Lower leg skin (tissue), 4 donors: Measurements from ENCODE around the gene ZNF621. TPM values are rescaled to one million over a fixed set of nuclear protein-coding genes. Genes with fewer than 3 reads are reported as not detected.

Source experiments
- DNase-seq, 2 donors: peaks; one replicate each; pipeline ENCODE4 v3.0.0-alpha.2; 2019; ENCODE audit warnings: low spot score in 2 of 2
- H3K4me3 ChIP-seq: fragments of 200-600 bp; sonication (generic); 2 replicates; pipeline ENCODE4 v1.5.1; 2017; ENCODE audit warnings: mild to moderate bottlenecking, low read depth; ENCODE audit not compliant: poor library complexity, severe bottlenecking
- CTCF ChIP-seq, 3 donors: fragments of 450-650 bp; IDR thresholded peaks; one replicate each; pipeline ENCODE4 v1.5.1; 2016; ENCODE audit warnings: antibody characterized with exemption in 3 of 3, mild to moderate bottlenecking in 3 of 3, moderate library complexity in 2 of 3
- POLR2A ChIP-seq, 2 donors: fragments of 450-650 bp; IDR thresholded peaks; one replicate each; pipeline ENCODE4 v1.6.1; 2016 to 2017; ENCODE audit warnings: antibody characterized with exemption in 2 of 2, mild to moderate bottlenecking in 1 of 2, moderate library complexity in 1 of 2
- WGBS, 2 donors: methylation state at CpG; one replicate each; pipeline ENCODE4 v1.1.5; 2018; 5-methylcytosine and 5-hydroxymethylcytosine counted together
- intact Hi-C: fragments of 100-400 bp; cut with DNase I; formaldehyde crosslinking; loops from one replicate; pipeline ENCODE4 v1.15.0; 2023; ENCODE audit warnings: low total_unique reads
- total RNA-seq, 4 donors: library from RNA; depleted of rRNA; stranded (reverse); fragments of >200 nt; gene quantifications; one replicate each; pipeline ENCODE4 v1.1.0, GENCODE V29; 2016

Gene ZNF621
- total RNA-seq, 4 donors from 2014 or later = 7.8 to 13.9 (median 12.6) TPM

- WGBS, 2 donors = 81 to 95% methylated on average over 3 of the region's 3 CpGs
- no peak for TF ChIP-seq CTCF (IDR thresholded peaks at IDR 0.05)
- intact Hi-C loops = no loop called here
- no peak for DNase-seq
- no peak overlapping the region for H3K4me3 ChIP-seq
Observed at GRCh38 chr3:40521254-40521653, 3.5 kb upstream of the ZNF621 start.

- DNase-seq = no peak
- 40% methylated on average over 2 of the region's 2 CpGs for WGBS, 2 donors
- TF ChIP-seq POLR2A (IDR thresholded peaks at IDR 0.05) (no peak), CTCF (IDR thresholded peaks at IDR 0.05) (no peak)
- intact Hi-C loops = no loop called here
- H3K4me3 ChIP-seq = no peak overlapping the region
Observed at GRCh38 chr3:40523781-40524180, 979 bp upstream of the ZNF621 start.

- DNase-seq = no peak
- 17 to 23% methylated on average over 5 of the region's 5 CpGs for WGBS, 2 donors
- TF ChIP-seq CTCF (IDR thresholded peaks at IDR 0.05) (no peak), POLR2A (IDR thresholded peaks at IDR 0.05) (no peak)
- intact Hi-C loops = no loop called here
- H3K4me3 ChIP-seq = peak overlapping the region; percentile 86
Observed at GRCh38 chr3:40524222-40524567, 565 bp upstream of the ZNF621 start.

GRCh38 chr3:40528426-40528825 lies 3.7 kb downstream of the ZNF621 start:
- no peak for TF ChIP-seq CTCF (IDR thresholded peaks at IDR 0.05)
- no peak for TF ChIP-seq POLR2A (IDR thresholded peaks at IDR 0.05)
- DNase-seq = no peak
- WGBS, 2 donors = 93 to 94% methylated on average over 3 of the region's 3 CpGs
- no peak overlapping the region for H3K4me3 ChIP-seq
- intact Hi-C loops = no loop called here

- H3K4me3 ChIP-seq = no peak overlapping the region
- no peak for DNase-seq
- TF ChIP-seq POLR2A (IDR thresholded peaks at IDR 0.05) (no peak), CTCF (IDR thresholded peaks at IDR 0.05) (no peak)
- intact Hi-C loops = no loop called here
- WGBS, 2 donors = 95 to 97% methylated on average over 5 of the region's 5 CpGs
Observed at GRCh38 chr3:40532252-40532651, 7.5 kb downstream of the ZNF621 start.

- no peak for DNase-seq
- intact Hi-C loops = no loop called here
- TF ChIP-seq POLR2A (IDR thresholded peaks at IDR 0.05) = no peak
- no peak for TF ChIP-seq CTCF (IDR thresholded peaks at IDR 0.05)
- H3K4me3 ChIP-seq = no peak overlapping the region
Observed at GRCh38 chr3:40534283-40534682, 9.5 kb downstream of the ZNF621 start.
